HFFc6 (cell line): ENCODE measurements around the gene GPR50. TPM values are rescaled to one million over a fixed set of nuclear protein-coding genes. Genes with fewer than 3 reads are reported as not detected.

Source experiments
- DNase-seq: peaks from one replicate; pipeline ENCODE4 v3.0.0-alpha.2; 2018
- H3K27ac Mint-ChIP-seq: 2 replicates; pipeline ENCODE4 v1.8.0; 2020; ENCODE audit warnings: mild to moderate bottlenecking, mixed read lengths
- H3K27me3 Mint-ChIP-seq: 2 replicates; pipeline ENCODE4 v1.8.0; 2021; ENCODE audit warnings: mild to moderate bottlenecking, moderate library complexity, mixed read lengths; ENCODE audit not compliant: insufficient read depth
- H3K36me3 Mint-ChIP-seq: 2 replicates; pipeline ENCODE4 v1.8.0; 2021; ENCODE audit warnings: low read depth, mixed read lengths
- H3K4me1 Mint-ChIP-seq: 2 replicates; pipeline ENCODE4 v1.8.0; 2020; ENCODE audit warnings: low read depth, mixed read lengths
- H3K4me3 Mint-ChIP-seq: 2 replicates; pipeline ENCODE4 v1.8.0; 2020; ENCODE audit warnings: mild to moderate bottlenecking, moderate library complexity, mixed read lengths
- H3K9me3 Mint-ChIP-seq: 2 replicates; pipeline ENCODE4 v1.8.0; 2020; ENCODE audit warnings: mild to moderate bottlenecking, mixed read lengths
- CTCF ChIP-seq: fragments of 200-600 bp; sonication (generic); IDR thresholded peaks from 2 replicates; pipeline ENCODE4 v1.5.0; 2021; ENCODE audit warnings: antibody characterized with exemption, mild to moderate bottlenecking
- total RNA-seq, 6 experiments: library from RNA; stranded (reverse); fragmentation: NEBNext Ultra II Directional; extraction: Animal tissue kit (Norgen Biotek cat#: 25700); gene quantifications; 2 replicates in 1 of 6; 3 replicates in 5 of 6; pipeline ENCODE4 v1.2.3, GENCODE V29; 2021

GPR50 gene
- total RNA-seq, 6 experiments from 2014 or later: not detected

DNA sequence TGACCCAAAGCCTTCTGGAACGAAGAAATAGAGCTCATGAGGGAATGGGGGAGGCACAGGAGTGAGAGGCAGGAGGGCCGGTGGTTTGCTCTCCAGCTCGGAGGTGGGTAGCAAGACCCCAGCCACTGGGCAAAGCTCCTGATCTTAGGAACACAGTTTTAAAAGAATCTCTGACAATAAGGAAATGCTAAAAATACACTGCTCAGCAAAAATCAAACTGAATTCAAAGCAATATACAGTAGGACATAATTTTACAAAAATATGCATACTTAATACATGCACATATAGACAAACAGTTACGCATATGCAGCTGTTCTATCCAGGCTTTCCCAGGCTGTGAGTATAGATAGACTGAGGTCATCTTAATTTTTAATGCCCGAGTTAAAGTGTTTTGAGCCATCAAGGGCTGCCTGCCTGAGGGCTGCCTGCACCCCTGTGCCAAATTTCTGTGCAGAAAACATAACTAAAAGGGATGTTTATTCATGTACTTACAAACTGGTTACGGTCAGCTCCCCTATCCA lies 6.9 kb downstream of the GPR50 start:
- no peak for TF ChIP-seq CTCF
- Mint-ChIP-seq H3K36me3 (no peaks in the 10 kb centered on the region), H3K27me3 (no peaks in the 10 kb centered on the region; the same call in 1 of the 2 replicates), H3K9me3 (no peaks in the 10 kb centered on the region), H3K4me1 (no peaks in the 10 kb centered on the region), H3K27ac (no peak overlapping the region), H3K4me3 (no peak overlapping the region)
- no peak for DNase-seq

GRCh38 chrX:151183912-151184565 lies 7.7 kb downstream of the GPR50 start:
- no peak overlapping the region for H3K27ac Mint-ChIP-seq
- TF ChIP-seq CTCF: no peak
- no peak overlapping the region for H3K4me3 Mint-ChIP-seq
- no peaks in the 10 kb centered on the region for H3K4me1 Mint-ChIP-seq
- H3K9me3 Mint-ChIP-seq: peaks cover 3% of the 10 kb centered on the region; the same call in 1 of the 2 replicates
- no peak for DNase-seq
- H3K36me3 Mint-ChIP-seq: no peaks in the 10 kb centered on the region
- H3K27me3 Mint-ChIP-seq: no peaks in the 10 kb centered on the region; the same call in 1 of the 2 replicates

- peaks cover 8% of the 10 kb centered on the region; the same call in 1 of the 2 replicates for H3K9me3 Mint-ChIP-seq
- H3K27ac Mint-ChIP-seq: no peak overlapping the region
- no peaks in the 10 kb centered on the region; the same call in 1 of the 2 replicates for H3K27me3 Mint-ChIP-seq
Measured at GRCh38 chrX:151184705-151185104, 8.3 kb downstream of the GPR50 start.

GRCh38 chrX:151206871-151207270 lies 30.5 kb downstream of the GPR50 start:
- Mint-ChIP-seq H3K4me3 (no peak overlapping the region), H3K36me3 (no peaks in the 10 kb centered on the region), H3K4me1 (no peaks in the 10 kb centered on the region), H3K27me3 (no peaks in the 10 kb centered on the region; the same call in none of the 2 replicates), H3K27ac (no peak overlapping the region), H3K9me3 (peaks cover 20% of the 10 kb centered on the region)
- DNase-seq: no peak
- no peak for TF ChIP-seq CTCF

More at GRCh38 chrX:151184705-151185104, 8.3 kb downstream of the GPR50 start:
- TF ChIP-seq CTCF: no peak
- no peaks in the 10 kb centered on the region for H3K36me3 Mint-ChIP-seq
- no peak for DNase-seq
- no peak overlapping the region for H3K4me3 Mint-ChIP-seq
- no peaks in the 10 kb centered on the region for H3K4me1 Mint-ChIP-seq

- TF ChIP-seq CTCF: no peak
- Mint-ChIP-seq H3K27ac (no peak overlapping the region), H3K27me3 (no peaks in the 10 kb centered on the region), H3K36me3 (no peaks in the 10 kb centered on the region), H3K9me3 (peaks cover 10% of the 10 kb centered on the region), H3K4me3 (no peak overlapping the region), H3K4me1 (no peaks in the 10 kb centered on the region)
- DNase-seq: no peak
Measured at GRCh38 chrX:151225843-151226242, 49.5 kb downstream of the GPR50 start.
